Activated CD8-positive, alpha-beta memory T cell treated with anti-CD3 and anti-CD28 coated beads, Interleukin-2, amount 10 ng/mL, durations not matched to agents 7 days and 5 days (primary cell): ENCODE results near the gene TKTL1. TPM values are rescaled to one million over a fixed set of nuclear protein-coding genes. Genes with fewer than 3 reads are reported as not detected.

Experiments
- ATAC-seq: fragments of 150-1000 bp; cut with Tn5 transposase; one replicate; pipeline ENCODE4 v1.10.0; 2021; ENCODE audit warnings: moderate library complexity
- CTCF ChIA-PET: fragments of 350-600 bp; sonication (Branson Sonifier 250); formaldehyde crosslinking; loops from one replicate; lab custom pipeline; 2021; ENCODE audit warnings: antibody characterized with exemption; lab: Charles Lee
- DNase-seq: peaks from one replicate; pipeline ENCODE4 v3.0.0-alpha.2; 2020
- H3K27ac Mint-ChIP-seq: one replicate; pipeline ENCODE4 v1.8.0; 2021; ENCODE audit warnings: mild to moderate bottlenecking, mixed read lengths
- H3K27me3 Mint-ChIP-seq: one replicate; pipeline ENCODE4 v1.8.0; 2021; ENCODE audit warnings: mixed read lengths
- H3K36me3 Mint-ChIP-seq: one replicate; pipeline ENCODE4 v1.8.0; 2021; ENCODE audit warnings: mild to moderate bottlenecking, mixed read lengths
- H3K4me1 Mint-ChIP-seq: one replicate; pipeline ENCODE4 v1.8.0; 2021; ENCODE audit warnings: mixed read lengths
- H3K4me3 Mint-ChIP-seq: one replicate; pipeline ENCODE4 v1.8.0; 2021; ENCODE audit warnings: mild to moderate bottlenecking, moderate library complexity, mixed read lengths
- H3K9me3 Mint-ChIP-seq: one replicate; pipeline ENCODE4 v1.8.0; 2022; ENCODE audit warnings: low read depth, mixed read lengths
- total RNA-seq, 2 experiments: library from RNA; stranded (reverse); gene quantifications; one replicate each; pipeline ENCODE4 v1.2.3, GENCODE V29; 2021

The TKTL1 gene
- total RNA-seq, 2 experiments from 2014 or later = 0.75 to 1.1 TPM

GRCh38 chrX:154317391-154317995, 21.9 kb downstream of the TKTL1 start:
- Mint-ChIP-seq H3K4me1 (peaks cover 52% of the 10 kb centered on the region), H3K27me3 (no peaks in the 10 kb centered on the region), H3K4me3 (no peak overlapping the region), H3K9me3 (no peaks in the 10 kb centered on the region), H3K27ac (peak overlapping the region; percentile 40), H3K36me3 (peaks cover 2% of the 10 kb centered on the region)
- CTCF ChIA-PET = interaction anchor here (0.8 to 2.2 kb wide), 4 partner anchors 9 to 182 kb away, joined by 3 to 7 read pairs (median 4); no protein-coding TSS in a partner anchor
- ATAC-seq (no peak), DNase-seq (no peak)

- Mint-ChIP-seq H3K36me3 (no peaks in the 10 kb centered on the region), H3K27me3 (no peaks in the 10 kb centered on the region), H3K9me3 (no peaks in the 10 kb centered on the region), H3K4me3 (no peak overlapping the region), H3K27ac (no peak overlapping the region), H3K4me1 (peaks cover 31% of the 10 kb centered on the region)
- no peak for ATAC-seq
- no peak for DNase-seq
- CTCF ChIA-PET = no interaction called here
These were observed 24.8 kb downstream of the TKTL1 start for GRCh38 chrX:154320406-154320805.

GRCh38 chrX:154321152-154321551, 25.6 kb downstream of the TKTL1 start:
- DNase-seq = no peak
- no peak for ATAC-seq
- no peak overlapping the region for H3K4me3 Mint-ChIP-seq
- peaks cover 34% of the 10 kb centered on the region for H3K4me1 Mint-ChIP-seq
- H3K9me3 Mint-ChIP-seq = no peaks in the 10 kb centered on the region
- CTCF ChIA-PET = interaction anchor here (1.1 kb wide), 1 partner anchor 8 kb away, joined by 3 read pairs; no protein-coding TSS in a partner anchor
- no peaks in the 10 kb centered on the region for H3K36me3 Mint-ChIP-seq
- no peaks in the 10 kb centered on the region for H3K27me3 Mint-ChIP-seq
- H3K27ac Mint-ChIP-seq = no peak overlapping the region

- no peak overlapping the region for H3K4me3 Mint-ChIP-seq
- H3K9me3 Mint-ChIP-seq = no peaks in the 10 kb centered on the region
- no peaks in the 10 kb centered on the region for H3K36me3 Mint-ChIP-seq
- CTCF ChIA-PET = interaction anchor here (1.1 kb wide), 1 partner anchor 9 kb away, joined by 3 read pairs; no protein-coding TSS in a partner anchor
- peaks cover 37% of the 10 kb centered on the region for H3K4me1 Mint-ChIP-seq
- no peak for DNase-seq
- H3K27ac Mint-ChIP-seq = no peak overlapping the region
- peak; percentile 9 for ATAC-seq
- no peaks in the 10 kb centered on the region for H3K27me3 Mint-ChIP-seq
These were observed 26.0 kb downstream of the TKTL1 start for GRCh38 chrX:154321594-154321993.

- CTCF ChIA-PET = interaction anchor here (1.8 kb wide), 1 partner anchor 11 kb away, joined by 4 read pairs; no protein-coding TSS in a partner anchor
- H3K4me3 Mint-ChIP-seq = no peak overlapping the region
These were observed 27.3 kb downstream of the TKTL1 start for GRCh38 chrX:154322890-154323289.

GRCh38 chrX:154323537-154323936, 27.9 kb downstream of the TKTL1 start:
- no peak overlapping the region for H3K4me3 Mint-ChIP-seq
- H3K27ac Mint-ChIP-seq = no peak overlapping the region
- no peaks in the 10 kb centered on the region for H3K9me3 Mint-ChIP-seq
- no peaks in the 10 kb centered on the region for H3K27me3 Mint-ChIP-seq
- DNase-seq (no peak), ATAC-seq (no peak)
- CTCF ChIA-PET = interaction anchor here (0.6 to 1.8 kb wide), 2 partner anchors 11 to 379 kb away, joined by 3 to 4 read pairs; no protein-coding TSS in a partner anchor
- H3K4me1 Mint-ChIP-seq = peaks cover 44% of the 10 kb centered on the region
- H3K36me3 Mint-ChIP-seq = no peaks in the 10 kb centered on the region

More at GRCh38 chrX:154322890-154323289, 27.3 kb downstream of the TKTL1 start:
- H3K36me3 Mint-ChIP-seq = no peaks in the 10 kb centered on the region
- no peak overlapping the region for H3K27ac Mint-ChIP-seq
- no peaks in the 10 kb centered on the region for H3K27me3 Mint-ChIP-seq
- ATAC-seq (no peak), DNase-seq (no peak)
- peaks cover 42% of the 10 kb centered on the region for H3K4me1 Mint-ChIP-seq
- no peaks in the 10 kb centered on the region for H3K9me3 Mint-ChIP-seq

- Mint-ChIP-seq H3K27me3 (no peaks in the 10 kb centered on the region), H3K36me3 (no peaks in the 10 kb centered on the region), H3K9me3 (no peaks in the 10 kb centered on the region), H3K4me1 (peaks cover 36% of the 10 kb centered on the region), H3K27ac (no peak overlapping the region), H3K4me3 (no peak overlapping the region)
- ATAC-seq (no peak), DNase-seq (no peak)
- CTCF ChIA-PET = interaction anchor here (1.0 to 1.8 kb wide), 2 partner anchors 9 to 17 kb away, joined by 4 to 7 read pairs; no protein-coding TSS in a partner anchor
These were observed 29.9 kb downstream of the TKTL1 start for GRCh38 chrX:154325541-154325940.

- ATAC-seq = peak; percentile 90
- no peaks in the 10 kb centered on the region for H3K27me3 Mint-ChIP-seq
- H3K9me3 Mint-ChIP-seq = no peaks in the 10 kb centered on the region
- peak overlapping the region; percentile 2 for H3K4me3 Mint-ChIP-seq
- peak; percentile 65 for DNase-seq
- H3K27ac Mint-ChIP-seq = peak overlapping the region; percentile 77
- CTCF ChIA-PET = interaction anchor here (0.7 to 3.9 kb wide), 4 partner anchors 9 to 55 kb away, joined by 3 to 12 read pairs (median 5); no protein-coding TSS in a partner anchor
- H3K36me3 Mint-ChIP-seq = no peaks in the 10 kb centered on the region
- peaks cover 24% of the 10 kb centered on the region for H3K4me1 Mint-ChIP-seq
These were observed 31.6 kb downstream of the TKTL1 start for GRCh38 chrX:154327038-154327820.

GRCh38 chrX:154328646-154329045, 33.1 kb downstream of the TKTL1 start:
- Mint-ChIP-seq H3K4me1 (peaks cover 27% of the 10 kb centered on the region), H3K4me3 (no peak overlapping the region), H3K36me3 (no peaks in the 10 kb centered on the region), H3K9me3 (no peaks in the 10 kb centered on the region), H3K27me3 (no peaks in the 10 kb centered on the region), H3K27ac (no peak overlapping the region)
- DNase-seq = no peak
- CTCF ChIA-PET = interaction anchor here (3.9 kb wide), 1 partner anchor 21 kb away, joined by 12 read pairs; no protein-coding TSS in a partner anchor
- ATAC-seq = no peak

- no peaks in the 10 kb centered on the region for H3K9me3 Mint-ChIP-seq
- DNase-seq = no peak
- H3K27me3 Mint-ChIP-seq = no peaks in the 10 kb centered on the region
- no peak overlapping the region for H3K27ac Mint-ChIP-seq
- H3K4me3 Mint-ChIP-seq = no peak overlapping the region
- peaks cover 34% of the 10 kb centered on the region for H3K4me1 Mint-ChIP-seq
- CTCF ChIA-PET = interaction anchor here (3.9 kb wide), 1 partner anchor 21 kb away, joined by 12 read pairs; no protein-coding TSS in a partner anchor
- no peaks in the 10 kb centered on the region for H3K36me3 Mint-ChIP-seq
- no peak for ATAC-seq
These were observed 33.7 kb downstream of the TKTL1 start for GRCh38 chrX:154329294-154329693.

GRCh38 chrX:154332561-154332960, 37.0 kb downstream of the TKTL1 start:
- CTCF ChIA-PET = no interaction called here
- Mint-ChIP-seq H3K9me3 (no peaks in the 10 kb centered on the region), H3K27me3 (no peaks in the 10 kb centered on the region), H3K4me3 (no peak overlapping the region), H3K4me1 (peaks cover 25% of the 10 kb centered on the region), H3K36me3 (no peaks in the 10 kb centered on the region), H3K27ac (no peak overlapping the region)
- ATAC-seq = no peak
- DNase-seq = no peak

- Mint-ChIP-seq H3K9me3 (no peaks in the 10 kb centered on the region), H3K27ac (peak overlapping the region; percentile 76), H3K4me3 (no peak overlapping the region), H3K27me3 (no peaks in the 10 kb centered on the region), H3K36me3 (no peaks in the 10 kb centered on the region), H3K4me1 (peaks cover 21% of the 10 kb centered on the region)
- CTCF ChIA-PET = no interaction called here
- ATAC-seq (no peak), DNase-seq (no peak)
These were observed 37.5 kb downstream of the TKTL1 start for GRCh38 chrX:154333116-154333515.

- DNase-seq (no peak), ATAC-seq (no peak)
- Mint-ChIP-seq H3K27ac (peak overlapping the region; percentile 76), H3K4me1 (peaks cover 18% of the 10 kb centered on the region), H3K36me3 (no peaks in the 10 kb centered on the region), H3K27me3 (no peaks in the 10 kb centered on the region), H3K9me3 (no peaks in the 10 kb centered on the region), H3K4me3 (no peak overlapping the region)
- CTCF ChIA-PET = no interaction called here
These were observed 38.3 kb downstream of the TKTL1 start for GRCh38 chrX:154333837-154334271.
